ENCODE data around the gene MRPL58. TPM values are rescaled to one million over a fixed set of nuclear protein-coding genes. Genes with fewer than 3 reads are reported as not detected.
"Not testable (repeated sequence)": the region's sequence is repeated elsewhere in the genome, so short reads cannot be mapped to it uniquely, and the experiment has no call there.

Gene MRPL58
- total RNA-seq, 1 experiment from 2014 or later: 39.6 TPM

GRCh38 chr17:75019710-75020109 lies 7.2 kb downstream of the MRPL58 start:
- H3K27ac ChIP-seq: no peak overlapping the region
- peaks cover 25% of the 10 kb centered on the region for H3K36me3 ChIP-seq
- DNase-seq: no peak
- no peaks in the 10 kb centered on the region for H3K27me3 ChIP-seq
- H3K9me3 ChIP-seq (replicated peaks): no peaks in the 10 kb centered on the region
- no peak overlapping the region for H3K4me3 ChIP-seq
- H3K4me1 ChIP-seq: no peaks in the 10 kb centered on the region

- Histone ChIP-seq H3K36me3 (peaks cover 25% of the 10 kb centered on the region), H3K9me3 (replicated peaks) (no peaks in the 10 kb centered on the region), H3K27me3 (no peaks in the 10 kb centered on the region), H3K4me1 (no peaks in the 10 kb centered on the region), H3K27ac (no peak overlapping the region), H3K4me3 (no peak overlapping the region)
- DNase-seq: no peak
Measured at GRCh38 chr17:75020331-75021110, 8.1 kb downstream of the MRPL58 start.

- Histone ChIP-seq H3K9me3 (replicated peaks) (peaks cover 4% of the 10 kb centered on the region), H3K27ac (no peak overlapping the region), H3K27me3 (no peaks in the 10 kb centered on the region), H3K4me3 (no peak overlapping the region), H3K36me3 (peaks cover 21% of the 10 kb centered on the region), H3K4me1 (no peaks in the 10 kb centered on the region)
- DNase-seq: no peak
Measured at GRCh38 chr17:75024686-75025397, 12.4 kb downstream of the MRPL58 start.

GRCh38 chr17:75025398-75025734 lies 12.9 kb downstream of the MRPL58 start:
- not testable (repeated sequence) for H3K9me3 ChIP-seq (replicated peaks); H3K27me3 ChIP-seq; H3K4me1 ChIP-seq; DNase-seq; H3K4me3 ChIP-seq; H3K27ac ChIP-seq
- peaks cover 19% of the 10 kb centered on the region for H3K36me3 ChIP-seq

GRCh38 chr17:75026650-75027049 lies 14.2 kb downstream of the MRPL58 start:
- not testable (repeated sequence) for H3K36me3 ChIP-seq; H3K9me3 ChIP-seq (replicated peaks); H3K27me3 ChIP-seq; H3K27ac ChIP-seq; H3K4me3 ChIP-seq; H3K4me1 ChIP-seq; DNase-seq

GRCh38 chr17:75030161-75030560 lies 17.7 kb downstream of the MRPL58 start:
- Histone ChIP-seq H3K4me3 (no peak overlapping the region), H3K4me1 (0 out of 2 replicates have a peak, but pooled peaks cover 3% of the 10 kb centered on the region), H3K27me3 (no peaks in the 10 kb centered on the region), H3K9me3 (replicated peaks) (peaks cover 4% of the 10 kb centered on the region), H3K27ac (no peak overlapping the region), H3K36me3 (no peaks in the 10 kb centered on the region)
- DNase-seq: no peak

GRCh38 chr17:75031972-75032719 lies 19.7 kb downstream of the MRPL58 start:
- Histone ChIP-seq H3K27me3 (no peaks in the 10 kb centered on the region), H3K36me3 (no peaks in the 10 kb centered on the region), H3K4me1 (0 out of 2 replicates have a peak, but pooled peaks cover 3% of the 10 kb centered on the region), H3K4me3 (peak overlapping the region; percentile 86), H3K9me3 (replicated peaks) (no peaks in the 10 kb centered on the region; the same call in 1 of the 2 replicates), H3K27ac (no peak overlapping the region)
- DNase-seq: peak; percentile 92 to 95

GRCh38 chr17:75032720-75033280 lies 20.3 kb downstream of the MRPL58 start:
- 0 out of 2 replicates have a peak, but pooled peaks cover 3% of the 10 kb centered on the region for H3K4me1 ChIP-seq
- H3K36me3 ChIP-seq: no peaks in the 10 kb centered on the region
- H3K4me3 ChIP-seq: peak overlapping the region; percentile 86
- peak; percentile 52 to 63 for DNase-seq
- no peaks in the 10 kb centered on the region for H3K27me3 ChIP-seq
- no peaks in the 10 kb centered on the region; the same call in 1 of the 2 replicates for H3K9me3 ChIP-seq (replicated peaks)
- H3K27ac ChIP-seq: no peak overlapping the region

- peak; percentile 97 to 100 for DNase-seq
- Histone ChIP-seq H3K27ac (peak overlapping the region; percentile 91), H3K4me3 (peak overlapping the region; percentile 86), H3K4me1 (0 out of 2 replicates have a peak, but pooled peaks cover 3% of the 10 kb centered on the region), H3K36me3 (no peaks in the 10 kb centered on the region), H3K27me3 (no peaks in the 10 kb centered on the region), H3K9me3 (replicated peaks) (no peaks in the 10 kb centered on the region; the same call in 1 of the 2 replicates)
Measured at GRCh38 chr17:75033346-75034235, 21.1 kb downstream of the MRPL58 start.

GRCh38 chr17:75034236-75034908 lies 21.9 kb downstream of the MRPL58 start:
- Histone ChIP-seq H3K4me1 (0 out of 2 replicates have a peak, but pooled peaks cover 3% of the 10 kb centered on the region), H3K4me3 (peak overlapping the region; percentile 86), H3K9me3 (replicated peaks) (no peaks in the 10 kb centered on the region; the same call in 1 of the 2 replicates), H3K36me3 (no peaks in the 10 kb centered on the region), H3K27ac (peak overlapping the region; percentile 91), H3K27me3 (no peaks in the 10 kb centered on the region)
- DNase-seq: peak; percentile 96 to 99

GRCh38 chr17:75036643-75037268 lies 24.3 kb downstream of the MRPL58 start:
- peak; percentile 97 to 99 for DNase-seq
- Histone ChIP-seq H3K4me1 (0 out of 2 replicates have a peak, but pooled peaks cover 3% of the 10 kb centered on the region), H3K4me3 (peak overlapping the region; percentile 86), H3K27ac (peak overlapping the region; percentile 91), H3K36me3 (peaks cover 8% of the 10 kb centered on the region), H3K9me3 (replicated peaks) (no peaks in the 10 kb centered on the region), H3K27me3 (no peaks in the 10 kb centered on the region)

GRCh38 chr17:75039238-75039637 lies 26.8 kb downstream of the MRPL58 start:
- no peaks in the 10 kb centered on the region for H3K4me1 ChIP-seq
- H3K27me3 ChIP-seq: no peaks in the 10 kb centered on the region
- H3K36me3 ChIP-seq: peaks cover 11% of the 10 kb centered on the region
- no peaks in the 10 kb centered on the region for H3K9me3 ChIP-seq (replicated peaks)
- no peak overlapping the region for H3K27ac ChIP-seq
- H3K4me3 ChIP-seq: no peak overlapping the region
- no peak for DNase-seq
